Right lobe of liver (tissue), 4 donors: Measurements from ENCODE around the gene NOXRED1.

Experiments used
- POLR2A ChIP-seq: fragments of 450-650 bp; IDR thresholded peaks from one replicate; pipeline ENCODE4 v1.6.1; 2017; ENCODE audit warnings: antibody characterized with exemption, mild to moderate bottlenecking
- TF ChIP-seq, protein P1 (sequence below), 4 donors: fragments of 200-600 bp in 3 of 4; fragments of 450-650 bp in 1 of 4; IDR thresholded peaks; one replicate each; pipeline versions ENCODE4 v1.5.1 to v1.8.0; 2016 to 2022; ENCODE audit warnings: antibody characterized with exemption in 4 of 4, mild to moderate bottlenecking in 2 of 4
- donor health status: DM: no; HTN: no; CAD: no.
- donor health status: DM: no; HTN: no; CAD: no.
- donor health status: DM: no; HTN: yes; CAD: no.

DNA sequence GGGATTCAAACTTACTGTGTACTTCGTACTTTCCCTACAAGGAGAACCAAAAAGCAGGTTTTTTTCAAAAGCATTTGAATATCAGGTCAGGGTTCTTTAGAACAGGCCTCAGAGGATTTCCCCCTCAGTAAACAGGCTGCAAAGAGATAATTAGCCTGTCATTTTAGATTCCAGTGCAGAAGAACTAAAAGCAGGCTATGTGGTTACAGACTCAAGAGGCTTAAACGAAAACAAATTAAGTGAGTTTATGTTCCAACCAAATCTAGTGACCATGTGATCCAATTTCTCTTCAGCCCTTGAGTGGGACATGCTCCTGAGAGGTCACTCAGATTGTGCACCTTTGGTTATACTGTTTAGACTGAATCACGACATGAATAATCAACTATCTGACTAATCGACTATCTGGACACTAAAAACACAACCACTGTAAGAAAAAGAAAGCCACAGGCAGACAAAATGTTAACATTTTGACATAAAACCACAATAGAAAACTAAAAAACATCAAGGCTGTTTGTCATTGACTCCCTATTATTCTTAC is 51.0 kb downstream of the NOXRED1 start:
- TF ChIP-seq, protein P1, sequence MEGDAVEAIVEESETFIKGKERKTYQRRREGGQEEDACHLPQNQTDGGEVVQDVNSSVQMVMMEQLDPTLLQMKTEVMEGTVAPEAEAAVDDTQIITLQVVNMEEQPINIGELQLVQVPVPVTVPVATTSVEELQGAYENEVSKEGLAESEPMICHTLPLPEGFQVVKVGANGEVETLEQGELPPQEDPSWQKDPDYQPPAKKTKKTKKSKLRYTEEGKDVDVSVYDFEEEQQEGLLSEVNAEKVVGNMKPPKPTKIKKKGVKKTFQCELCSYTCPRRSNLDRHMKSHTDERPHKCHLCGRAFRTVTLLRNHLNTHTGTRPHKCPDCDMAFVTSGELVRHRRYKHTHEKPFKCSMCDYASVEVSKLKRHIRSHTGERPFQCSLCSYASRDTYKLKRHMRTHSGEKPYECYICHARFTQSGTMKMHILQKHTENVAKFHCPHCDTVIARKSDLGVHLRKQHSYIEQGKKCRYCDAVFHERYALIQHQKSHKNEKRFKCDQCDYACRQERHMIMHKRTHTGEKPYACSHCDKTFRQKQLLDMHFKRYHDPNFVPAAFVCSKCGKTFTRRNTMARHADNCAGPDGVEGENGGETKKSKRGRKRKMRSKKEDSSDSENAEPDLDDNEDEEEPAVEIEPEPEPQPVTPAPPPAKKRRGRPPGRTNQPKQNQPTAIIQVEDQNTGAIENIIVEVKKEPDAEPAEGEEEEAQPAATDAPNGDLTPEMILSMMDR (IDR thresholded peaks at IDR 0.05), result no peak
- TF ChIP-seq POLR2A, result no peak
